ENCODE data around the gene PKP4. TPM values are rescaled to one million over a fixed set of nuclear protein-coding genes. Genes with fewer than 3 reads are reported as not detected.

Gene PKP4
- total RNA-seq, 1 donor from 2014 or later, result 83.9 TPM

DNA sequence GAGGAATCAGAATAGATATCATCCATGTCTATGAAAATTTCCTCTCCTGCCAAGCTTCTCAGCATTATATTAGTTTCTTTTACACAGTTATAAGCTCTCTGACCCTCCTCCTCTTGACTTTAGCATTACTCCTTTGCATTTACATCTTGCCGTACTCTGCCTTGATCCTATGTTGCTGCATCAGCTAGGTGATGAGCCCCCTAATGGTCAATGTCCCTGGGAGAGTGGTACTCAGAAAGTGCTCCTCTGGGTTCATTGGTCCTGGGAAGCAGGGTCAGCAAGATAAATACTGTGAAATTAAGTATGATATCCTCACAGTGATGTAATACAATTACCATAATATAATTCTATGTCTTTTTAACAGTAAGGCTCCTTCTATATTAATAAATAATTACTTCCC, 74.1 kb downstream of the PKP4 start:
- Mint-ChIP-seq H3K27me3 (ENCODE audit: insufficient read depth, low read depth) (no peaks in the 10 kb centered on the region), H3K9me3 (peaks cover 2% of the 10 kb centered on the region), H3K36me3 (peaks cover 6% of the 10 kb centered on the region), H3K4me1 (no peaks in the 10 kb centered on the region), H3K4me3 (no peak overlapping the region), H3K27ac (no peak overlapping the region)
- no peaks in the 10 kb centered on the region for H3K4me1 ChIP-seq
- H3K9me3 ChIP-seq (ENCODE audit: low read depth), result no peaks in the 10 kb centered on the region
- H3K79me2 ChIP-seq (ENCODE audit: low read depth), result peaks cover 13% of the 10 kb centered on the region
- DNase-seq (ENCODE audit: low spot score), result no peak
- H3K4me3 ChIP-seq, result no peak overlapping the region
- no peaks in the 10 kb centered on the region for H3F3A ChIP-seq (ENCODE audit: low read depth)
- no peaks in the 10 kb centered on the region for H3K27me3 ChIP-seq
- no peak overlapping the region for H3K4me2 ChIP-seq
- no peaks in the 10 kb centered on the region for H3K36me3 ChIP-seq
- TF ChIP-seq, protein P1, sequence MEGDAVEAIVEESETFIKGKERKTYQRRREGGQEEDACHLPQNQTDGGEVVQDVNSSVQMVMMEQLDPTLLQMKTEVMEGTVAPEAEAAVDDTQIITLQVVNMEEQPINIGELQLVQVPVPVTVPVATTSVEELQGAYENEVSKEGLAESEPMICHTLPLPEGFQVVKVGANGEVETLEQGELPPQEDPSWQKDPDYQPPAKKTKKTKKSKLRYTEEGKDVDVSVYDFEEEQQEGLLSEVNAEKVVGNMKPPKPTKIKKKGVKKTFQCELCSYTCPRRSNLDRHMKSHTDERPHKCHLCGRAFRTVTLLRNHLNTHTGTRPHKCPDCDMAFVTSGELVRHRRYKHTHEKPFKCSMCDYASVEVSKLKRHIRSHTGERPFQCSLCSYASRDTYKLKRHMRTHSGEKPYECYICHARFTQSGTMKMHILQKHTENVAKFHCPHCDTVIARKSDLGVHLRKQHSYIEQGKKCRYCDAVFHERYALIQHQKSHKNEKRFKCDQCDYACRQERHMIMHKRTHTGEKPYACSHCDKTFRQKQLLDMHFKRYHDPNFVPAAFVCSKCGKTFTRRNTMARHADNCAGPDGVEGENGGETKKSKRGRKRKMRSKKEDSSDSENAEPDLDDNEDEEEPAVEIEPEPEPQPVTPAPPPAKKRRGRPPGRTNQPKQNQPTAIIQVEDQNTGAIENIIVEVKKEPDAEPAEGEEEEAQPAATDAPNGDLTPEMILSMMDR (IDR thresholded peaks at IDR 0.05), result no peak
- TF ChIP-seq EZH2 (IDR thresholded peaks at IDR 0.05), result no peak
- TF ChIP-seq EZH2phosphoT487 (IDR thresholded peaks at IDR 0.05), result no peak
- no peak overlapping the region for H3K9ac ChIP-seq
- H2AFZ ChIP-seq (replicated peaks), result no peak overlapping the region
- no peak overlapping the region for H3K27ac ChIP-seq
- no peaks in the 10 kb centered on the region for H4K20me1 ChIP-seq (ENCODE audit: low read depth)

DNA sequence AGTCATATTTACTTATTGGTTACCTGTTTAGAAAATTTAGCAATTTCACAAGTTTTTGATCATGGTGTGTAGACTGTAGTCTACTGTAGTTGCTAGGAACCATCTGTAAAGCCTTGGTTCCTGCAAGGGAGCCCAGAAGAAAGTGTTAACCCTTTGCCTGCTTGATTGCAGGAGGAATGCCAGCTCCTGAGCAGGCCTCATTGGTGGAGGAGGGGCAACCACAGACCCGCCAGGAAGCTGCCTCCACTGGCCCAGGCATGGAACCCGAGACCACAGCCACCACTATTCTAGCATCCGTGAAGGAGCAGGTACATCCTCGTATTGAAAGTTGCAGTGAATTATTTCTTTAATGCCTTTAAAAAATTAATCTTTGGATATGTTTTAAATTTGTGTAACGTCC, 76.3 kb downstream of the PKP4 start:
- Histone ChIP-seq H3K27me3 (no peaks in the 10 kb centered on the region), H3K4me1 (no peaks in the 10 kb centered on the region), H3K79me2 (ENCODE audit: low read depth) (peaks cover 13% of the 10 kb centered on the region), H3K27ac (no peak overlapping the region), H3K9ac (no peak overlapping the region), H3K4me2 (no peak overlapping the region), H2AFZ (replicated peaks) (no peak overlapping the region), H3K9me3 (ENCODE audit: low read depth) (no peaks in the 10 kb centered on the region), H3K36me3 (no peaks in the 10 kb centered on the region), H4K20me1 (ENCODE audit: low read depth) (no peaks in the 10 kb centered on the region), H3K4me3 (no peak overlapping the region), H3F3A (ENCODE audit: low read depth) (no peaks in the 10 kb centered on the region)
- DNase-seq (ENCODE audit: low spot score), result peak; percentile 25
- Mint-ChIP-seq H3K4me3 (no peak overlapping the region), H3K9me3 (peaks cover 2% of the 10 kb centered on the region), H3K4me1 (no peaks in the 10 kb centered on the region), H3K27ac (no peak overlapping the region), H3K27me3 (ENCODE audit: insufficient read depth, low read depth) (no peaks in the 10 kb centered on the region), H3K36me3 (peaks cover 12% of the 10 kb centered on the region)
- TF ChIP-seq EZH2phosphoT487 (IDR thresholded peaks at IDR 0.05) (no peak), EZH2 (IDR thresholded peaks at IDR 0.05) (no peak)
- TF ChIP-seq, protein P1 (IDR thresholded peaks at IDR 0.05), result no peak

DNA sequence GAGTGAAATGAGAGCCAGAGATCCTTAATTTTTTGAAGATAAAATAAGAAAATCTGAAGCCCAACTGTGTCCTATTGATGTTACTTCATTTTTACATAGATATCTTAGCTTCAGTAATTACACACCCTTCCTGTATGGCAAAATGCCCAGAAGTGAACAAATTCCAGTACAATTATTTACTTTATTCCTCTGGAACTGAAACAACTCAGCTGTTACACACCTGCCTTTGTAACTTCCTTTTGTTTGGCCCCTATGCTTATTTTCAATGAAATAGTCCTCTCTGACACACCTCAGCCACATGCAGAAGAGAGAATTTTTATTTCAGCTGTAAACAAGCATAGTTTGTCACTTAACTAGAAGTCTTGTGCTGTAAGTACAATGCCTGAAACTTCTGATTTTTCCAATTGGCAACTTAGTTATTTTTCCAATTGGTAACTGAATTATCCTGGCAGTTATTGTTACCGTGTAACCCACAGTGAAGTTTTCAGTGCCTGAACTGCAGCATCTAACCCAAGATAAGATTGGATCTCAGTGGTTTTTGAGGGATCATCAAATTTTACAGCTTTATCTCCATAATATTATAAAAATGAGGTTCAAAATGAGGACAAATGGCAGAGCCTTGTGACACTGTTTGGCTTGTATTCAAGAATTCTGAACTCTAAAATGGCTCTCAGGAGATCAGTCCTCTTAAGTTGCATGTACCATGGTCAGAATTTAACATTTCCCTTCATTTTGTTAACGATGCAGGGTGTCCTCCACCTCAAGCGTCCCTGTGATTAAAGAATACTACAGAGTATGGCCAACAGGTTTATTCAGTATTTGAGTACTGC, 82.6 kb downstream of the PKP4 start:
- peaks cover 3% of the 10 kb centered on the region for H3K4me1 ChIP-seq
- no peaks in the 10 kb centered on the region for H3K9me3 ChIP-seq (ENCODE audit: low read depth)
- H4K20me1 ChIP-seq (ENCODE audit: low read depth), result peaks cover 4% of the 10 kb centered on the region
- no peaks in the 10 kb centered on the region for H3K27me3 ChIP-seq
- H3K9ac ChIP-seq, result no peak overlapping the region
- DNase-seq (ENCODE audit: low spot score), result no peak
- H3K9me3 Mint-ChIP-seq, result no peaks in the 10 kb centered on the region
- peaks cover under 1% of the 10 kb centered on the region for H3K4me1 Mint-ChIP-seq
- no peak overlapping the region for H3K4me2 ChIP-seq
- H3K4me3 ChIP-seq, result no peak overlapping the region
- H3K79me2 ChIP-seq (ENCODE audit: low read depth), result no peaks in the 10 kb centered on the region
- H3K36me3 Mint-ChIP-seq, result peaks cover 13% of the 10 kb centered on the region
- peaks cover 5% of the 10 kb centered on the region for H3F3A ChIP-seq (ENCODE audit: low read depth)
- H3K36me3 ChIP-seq, result no peaks in the 10 kb centered on the region
- TF ChIP-seq EZH2phosphoT487 (IDR thresholded peaks at IDR 0.05), result no peak
- no peak overlapping the region for H2AFZ ChIP-seq (replicated peaks)
- H3K27ac Mint-ChIP-seq, result no peak overlapping the region
- H3K27me3 Mint-ChIP-seq (ENCODE audit: insufficient read depth, low read depth), result no peaks in the 10 kb centered on the region
- no peak overlapping the region for H3K27ac ChIP-seq
- H3K4me3 Mint-ChIP-seq, result no peak overlapping the region

DNA sequence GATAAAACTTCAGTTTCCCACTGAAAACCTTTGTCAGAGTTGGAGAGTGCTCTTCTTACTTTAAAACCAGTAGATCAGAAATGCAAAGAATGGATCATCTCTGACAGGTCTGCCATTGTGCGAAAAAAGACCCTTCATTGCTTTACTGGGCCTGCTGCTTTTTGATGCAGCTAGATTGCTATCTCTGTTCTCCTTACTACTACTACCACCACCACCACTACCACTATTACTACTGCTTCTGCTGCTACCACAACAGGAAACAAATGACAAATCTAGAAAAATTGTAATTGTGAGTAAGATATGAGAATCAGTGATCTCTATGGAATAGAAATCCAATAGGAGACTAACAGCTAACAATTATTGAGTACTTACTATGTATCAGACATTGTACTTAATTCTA, 85.8 kb downstream of the PKP4 start:
- no peak overlapping the region for H3K27ac ChIP-seq
- no peak overlapping the region for H2AFZ ChIP-seq (replicated peaks)
- peaks cover 4% of the 10 kb centered on the region for H4K20me1 ChIP-seq (ENCODE audit: low read depth)
- no peak overlapping the region for H3K9ac ChIP-seq
- peaks cover 12% of the 10 kb centered on the region for H3K36me3 Mint-ChIP-seq
- H3F3A ChIP-seq (ENCODE audit: low read depth), result peaks cover 10% of the 10 kb centered on the region
- H3K27ac Mint-ChIP-seq, result no peak overlapping the region
- H3K4me2 ChIP-seq, result no peak overlapping the region
- no peaks in the 10 kb centered on the region for H3K9me3 ChIP-seq (ENCODE audit: low read depth)
- H3K79me2 ChIP-seq (ENCODE audit: low read depth), result no peaks in the 10 kb centered on the region
- H3K27me3 Mint-ChIP-seq (ENCODE audit: insufficient read depth, low read depth), result no peaks in the 10 kb centered on the region
- no peak overlapping the region for H3K4me3 Mint-ChIP-seq
- H3K27me3 ChIP-seq, result no peaks in the 10 kb centered on the region
- H3K4me1 Mint-ChIP-seq, result peaks cover 7% of the 10 kb centered on the region
- TF ChIP-seq EZH2 (IDR thresholded peaks at IDR 0.05), result no peak
- H3K4me1 ChIP-seq, result peaks cover 11% of the 10 kb centered on the region
- H3K36me3 ChIP-seq, result no peaks in the 10 kb centered on the region
- no peaks in the 10 kb centered on the region for H3K9me3 Mint-ChIP-seq
- DNase-seq (ENCODE audit: low spot score), result no peak
- H3K4me3 ChIP-seq, result no peak overlapping the region
